HG02759 (cell line): Measurements from ENCODE around the gene KCNJ1.

Experiments
- ATAC-seq: cut with Tn5 transposase; IDR thresholded peaks from one replicate; pipeline ENCODE4 v1.9.1; 2021; ENCODE audit warnings: mild to moderate bottlenecking, moderate library complexity; ENCODE audit not compliant: unreplicated experiment

Gene KCNJ1

DNA sequence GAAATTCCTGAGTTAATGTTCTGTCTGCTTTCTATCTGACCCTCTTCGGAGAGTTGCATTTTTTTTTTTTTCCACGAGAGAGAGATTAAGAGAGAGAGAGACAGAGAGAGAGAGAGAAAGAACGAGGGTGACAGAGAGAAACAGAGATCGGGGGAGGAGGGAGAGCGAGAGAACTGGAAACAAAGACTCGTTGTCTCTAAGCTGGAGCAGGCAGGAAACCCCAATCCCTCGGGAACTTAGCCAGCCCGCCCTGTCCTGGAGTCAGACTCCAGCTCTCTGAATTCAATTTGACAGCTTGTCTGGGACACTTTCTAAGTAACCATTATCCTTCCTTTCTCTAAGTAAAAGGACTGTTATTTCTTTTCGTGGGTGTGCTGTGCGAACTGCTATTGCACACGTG is 76.9 kb downstream of the KCNJ1 start:
- no peak for ATAC-seq

DNA sequence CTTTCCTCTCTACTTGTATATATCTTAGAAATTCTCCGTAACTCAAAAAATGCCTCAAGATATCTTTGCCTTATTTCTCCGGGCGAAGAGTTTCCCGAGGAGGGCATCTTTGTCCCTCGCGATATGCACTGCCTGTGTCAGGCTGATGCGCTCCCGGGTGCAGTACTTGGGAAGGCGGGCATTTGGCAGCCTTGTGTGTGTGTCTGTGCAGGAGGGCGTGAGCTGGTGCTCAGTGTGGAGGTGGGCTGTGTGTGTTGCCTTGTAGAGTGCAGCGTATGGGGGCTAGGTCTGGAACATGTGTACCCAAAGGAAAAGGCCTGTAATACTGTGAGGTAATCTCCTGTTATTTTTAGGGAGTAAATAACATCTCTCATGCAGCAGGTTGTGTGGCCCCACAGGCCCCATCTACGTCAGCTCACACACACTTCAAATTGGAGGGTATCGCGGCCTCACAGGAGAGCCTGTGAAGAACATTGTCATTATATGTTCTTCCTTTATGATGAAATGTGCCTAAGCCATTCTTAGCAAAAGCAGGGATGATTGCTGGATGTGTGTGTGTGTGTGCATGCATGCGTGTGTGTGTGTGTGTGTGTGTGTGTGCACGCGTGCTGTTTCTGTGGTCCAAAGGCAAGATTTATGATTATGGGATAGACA is 77.5 kb downstream of the KCNJ1 start:
- ATAC-seq: no peak
